ENCODE data around the gene CHAF1A.

- TF ChIP-seq, protein P1, sequence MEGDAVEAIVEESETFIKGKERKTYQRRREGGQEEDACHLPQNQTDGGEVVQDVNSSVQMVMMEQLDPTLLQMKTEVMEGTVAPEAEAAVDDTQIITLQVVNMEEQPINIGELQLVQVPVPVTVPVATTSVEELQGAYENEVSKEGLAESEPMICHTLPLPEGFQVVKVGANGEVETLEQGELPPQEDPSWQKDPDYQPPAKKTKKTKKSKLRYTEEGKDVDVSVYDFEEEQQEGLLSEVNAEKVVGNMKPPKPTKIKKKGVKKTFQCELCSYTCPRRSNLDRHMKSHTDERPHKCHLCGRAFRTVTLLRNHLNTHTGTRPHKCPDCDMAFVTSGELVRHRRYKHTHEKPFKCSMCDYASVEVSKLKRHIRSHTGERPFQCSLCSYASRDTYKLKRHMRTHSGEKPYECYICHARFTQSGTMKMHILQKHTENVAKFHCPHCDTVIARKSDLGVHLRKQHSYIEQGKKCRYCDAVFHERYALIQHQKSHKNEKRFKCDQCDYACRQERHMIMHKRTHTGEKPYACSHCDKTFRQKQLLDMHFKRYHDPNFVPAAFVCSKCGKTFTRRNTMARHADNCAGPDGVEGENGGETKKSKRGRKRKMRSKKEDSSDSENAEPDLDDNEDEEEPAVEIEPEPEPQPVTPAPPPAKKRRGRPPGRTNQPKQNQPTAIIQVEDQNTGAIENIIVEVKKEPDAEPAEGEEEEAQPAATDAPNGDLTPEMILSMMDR (IDR thresholded peaks at IDR 0.05) = no peak
- no peak for TF ChIP-seq ZFX (IDR thresholded peaks at IDR 0.05; ENCODE audit: borderline replicate concordance)
These were observed 11.1 kb downstream of the CHAF1A start for GRCh38 chr19:4413588-4413987.

Data from 22Rv1 (cell line).